Measurements from ENCODE around the gene ANP32A. TPM values are rescaled to one million over a fixed set of nuclear protein-coding genes. Genes with fewer than 3 reads are reported as not detected.

ANP32A gene
- total RNA-seq, 4 donors from 2014 or later: 22.1 to 45.9 (median 35.3) TPM

GRCh38 chr15:68821841-68822381 lies 1.2 kb upstream of the ANP32A start:
- peak overlapping the region; percentile 80 for H3K4me3 ChIP-seq (ENCODE audit: low read depth, poor library complexity, severe bottlenecking)
- intact Hi-C loops (cut with DNase I; ENCODE audit: low total_unique reads): no loop called here
- TF ChIP-seq POLR2A (IDR thresholded peaks at IDR 0.05): no peak
- TF ChIP-seq CTCF (IDR thresholded peaks at IDR 0.05): no peak
- 6 to 8% methylated on average over 16 of the region's 16 CpGs for WGBS, 2 donors
- peak in 1 of 2 donors; percentile 77 for DNase-seq (ENCODE audit: low spot score in 2 of 2)

- intact Hi-C loops (cut with DNase I; ENCODE audit: low total_unique reads): no loop called here
- peak in 1 of 2 donors; percentile 88 for DNase-seq (ENCODE audit: low spot score in 2 of 2)
- H3K4me3 ChIP-seq (ENCODE audit: low read depth, poor library complexity, severe bottlenecking): peak overlapping the region; percentile 80
- no peak for TF ChIP-seq POLR2A (IDR thresholded peaks at IDR 0.05)
- no peak for TF ChIP-seq CTCF (IDR thresholded peaks at IDR 0.05)
- WGBS, 2 donors: 0% methylated on average over 10 to 35 of the region's 60 CpGs
Observed at GRCh38 chr15:68821190-68821840, 620 bp upstream of the ANP32A start.

- peak; percentile 48 to 92 for DNase-seq (ENCODE audit: low spot score in 2 of 2)
Observed at GRCh38 chr15:68819495-68820294, 1.0 kb downstream of the ANP32A start.

GRCh38 chr15:68818769-68819494 lies 1.8 kb downstream of the ANP32A start:
- peak; percentile 40 to 94 for DNase-seq (ENCODE audit: low spot score in 2 of 2)
- 0 to 1% methylated on average over 41 to 52 of the region's 68 CpGs for WGBS, 2 donors
- H3K4me3 ChIP-seq (ENCODE audit: low read depth, poor library complexity, severe bottlenecking): peak overlapping the region; percentile 80
- TF ChIP-seq POLR2A (IDR thresholded peaks at IDR 0.05): no peak
- intact Hi-C loops (cut with DNase I; ENCODE audit: low total_unique reads): no loop called here

More at GRCh38 chr15:68819495-68820294, 1.0 kb downstream of the ANP32A start:
- intact Hi-C loops (cut with DNase I; ENCODE audit: low total_unique reads): no loop called here
- H3K4me3 ChIP-seq (ENCODE audit: low read depth, poor library complexity, severe bottlenecking): peak overlapping the region; percentile 80
- TF ChIP-seq CTCF (IDR thresholded peaks at IDR 0.05): no peak
- 0% methylated on average over 42 to 48 of the region's 48 CpGs for WGBS, 2 donors

GRCh38 chr15:68818066-68818768 lies 2.5 kb downstream of the ANP32A start:
- intact Hi-C loops (cut with DNase I; ENCODE audit: low total_unique reads): no loop called here
- 0 to 1% methylated on average over 59 to 71 of the region's 75 CpGs for WGBS, 2 donors
- TF ChIP-seq POLR2A (IDR thresholded peaks at IDR 0.05): no peak
- no peak for TF ChIP-seq CTCF (IDR thresholded peaks at IDR 0.05)
- peak overlapping the region; percentile 80 for H3K4me3 ChIP-seq (ENCODE audit: low read depth, poor library complexity, severe bottlenecking)
- DNase-seq (ENCODE audit: low spot score in 2 of 2): peak; percentile 56 to 92
